Measurements from ENCODE around the gene TMX1.

DNA sequence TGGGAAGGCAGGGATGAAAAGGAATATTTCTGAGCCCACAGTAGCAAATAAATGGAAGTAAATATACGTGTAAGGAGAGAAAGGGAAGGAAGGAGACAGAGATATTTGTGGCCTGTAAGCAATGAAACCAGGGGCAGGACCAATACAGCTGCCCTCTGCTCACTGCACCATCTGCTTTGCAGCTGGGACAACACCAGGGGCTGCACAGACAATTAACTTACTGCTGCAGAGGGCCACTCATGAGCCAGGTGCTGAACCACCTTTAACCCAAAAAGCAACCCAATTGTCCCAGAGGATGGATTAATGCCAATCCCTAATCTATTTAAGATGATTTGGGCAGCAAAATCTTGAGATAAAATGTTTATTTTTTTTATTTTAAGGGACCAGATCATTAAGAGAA, 30.6 kb upstream of the TMX1 start:
- TF ChIP-seq, protein P1, sequence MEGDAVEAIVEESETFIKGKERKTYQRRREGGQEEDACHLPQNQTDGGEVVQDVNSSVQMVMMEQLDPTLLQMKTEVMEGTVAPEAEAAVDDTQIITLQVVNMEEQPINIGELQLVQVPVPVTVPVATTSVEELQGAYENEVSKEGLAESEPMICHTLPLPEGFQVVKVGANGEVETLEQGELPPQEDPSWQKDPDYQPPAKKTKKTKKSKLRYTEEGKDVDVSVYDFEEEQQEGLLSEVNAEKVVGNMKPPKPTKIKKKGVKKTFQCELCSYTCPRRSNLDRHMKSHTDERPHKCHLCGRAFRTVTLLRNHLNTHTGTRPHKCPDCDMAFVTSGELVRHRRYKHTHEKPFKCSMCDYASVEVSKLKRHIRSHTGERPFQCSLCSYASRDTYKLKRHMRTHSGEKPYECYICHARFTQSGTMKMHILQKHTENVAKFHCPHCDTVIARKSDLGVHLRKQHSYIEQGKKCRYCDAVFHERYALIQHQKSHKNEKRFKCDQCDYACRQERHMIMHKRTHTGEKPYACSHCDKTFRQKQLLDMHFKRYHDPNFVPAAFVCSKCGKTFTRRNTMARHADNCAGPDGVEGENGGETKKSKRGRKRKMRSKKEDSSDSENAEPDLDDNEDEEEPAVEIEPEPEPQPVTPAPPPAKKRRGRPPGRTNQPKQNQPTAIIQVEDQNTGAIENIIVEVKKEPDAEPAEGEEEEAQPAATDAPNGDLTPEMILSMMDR (IDR thresholded peaks at IDR 0.05), result no peak
- TF ChIP-seq POLR2A (IDR thresholded peaks at IDR 0.05) (no peak), POLR2AphosphoS5 (IDR thresholded peaks at IDR 0.05) (no peak)
